ENCODE data around the gene NIT1. TPM values are rescaled to one million over a fixed set of nuclear protein-coding genes. Genes with fewer than 3 reads are reported as not detected.
A peak's percentile ranks its signal among the peaks of the same experiment; 100 is the strongest.

The NIT1 gene
- total and polyA plus RNA-seq, 2 donors (not counting 3 experiments of a cell fraction or from before 2014, with no cell fraction given), result 20.3 to 26.5 TPM

- intact Hi-C loops (cut with micrococcal nuclease) (no loop called here), dilution Hi-C loops (cut with MboI; ENCODE audit: extremely low pct_ligation_motif_present, low sequenced_read_pairs) (no loop called here)
- H3K9ac ChIP-seq (replicated peaks; ENCODE audit: extremely low read depth, insufficient read depth, low read length), result peak overlapping the region; percentile 82
- DNase-seq (ENCODE audit: low read depth, low spot score), result no peak
- peak overlapping the region; percentile 75 for H3K4me2 ChIP-seq (ENCODE audit: insufficient read depth, low read length)
- no peaks in the 10 kb centered on the region for H3K9me1 ChIP-seq (replicated peaks; ENCODE audit: control insufficient read depth, extremely low read depth, insufficient read depth, low read length)
- no peaks in the 10 kb centered on the region for H3K9me3 ChIP-seq (replicated peaks; ENCODE audit: control insufficient read depth, insufficient read depth, low read length)
- ChIA-PET POLR2A (interaction anchor here (0.8 to 2.2 kb wide), 5 partner anchors 11 to 217 kb away, joined by 3 to 8 read pairs (median 4); partner anchors contain the start of genes NDUFS2 and TOMM40L), CTCF (interaction anchor here (0.7 to 3.1 kb wide), 15 partner anchors 9 to 217 kb away, joined by 3 to 35 read pairs (median 9); partner anchors contain the start of genes ADAMTS4, B4GALT3 and TOMM40L)
- no peaks in the 10 kb centered on the region for H4K20me1 ChIP-seq (replicated peaks; ENCODE audit: control insufficient read depth, extremely low read depth, insufficient read depth, low read length)
- H3K27me3 ChIP-seq (ENCODE audit: control insufficient read depth in 2 of 2, insufficient read depth in 2 of 2, low read length in 2 of 2), result no peaks in the 10 kb centered on the region
- peaks cover 21% of the 10 kb centered on the region for H3K4me1 ChIP-seq (ENCODE audit: control insufficient read depth, extremely low read depth, insufficient read depth, low read length)
- H3K79me2 ChIP-seq (ENCODE audit: control insufficient read depth, insufficient read depth, low read length), result peaks cover 5% of the 10 kb centered on the region
- no peak overlapping the region for H3K4me3 ChIP-seq (replicated peaks in 1 of 3; ENCODE audit: insufficient read depth in 1 of 3, low read depth in 1 of 3, low read length in 3 of 3)
- FAIRE-seq, result no peak
- H3K36me3 ChIP-seq (ENCODE audit: control insufficient read depth in 2 of 2, extremely low read depth in 1 of 2, insufficient read depth in 2 of 2, low read length in 2 of 2), result peaks cover 0 to 12% of the 10 kb centered on the region in 2 experiments
- H3K27ac ChIP-seq (ENCODE audit: insufficient read depth, low read depth, low read length), result peak overlapping the region; percentile 74
- no peak overlapping the region for H2AFZ ChIP-seq (ENCODE audit: low read depth, low read length)
- no TSS peak for BruUV-seq (replicated peaks)
- TF ChIP-seq CTCF (IDR thresholded peaks at IDR 0.05; ENCODE audit: extremely low read depth in 1 of 2, insufficient read depth in 1 of 2, low read depth in 1 of 2, low read length in 2 of 2) (no peak), POLR2AphosphoS5 (IDR thresholded peaks at IDR 0.05; ENCODE audit: insufficient read depth, low read depth, low read length) (no peak), MYC (IDR thresholded peaks at IDR 0.05; ENCODE audit: low read depth, low read length) (no peak), EZH2 (IDR thresholded peaks at IDR 0.05; ENCODE audit: borderline replicate concordance, low read depth, low read length, severe bottlenecking) (no peak), FOS (IDR thresholded peaks at IDR 0.05; ENCODE audit: borderline replicate concordance, insufficient read depth, low read length) (no peak), GATA2 (IDR thresholded peaks at IDR 0.05; ENCODE audit: insufficient read depth, insufficient read length, low read depth, low read length) (no peak), JUN (IDR thresholded peaks at IDR 0.05; ENCODE audit: borderline replicate concordance, insufficient read depth, insufficient read length, low read depth) (no peak), MAX (IDR thresholded peaks at IDR 0.05; ENCODE audit: insufficient read depth, insufficient read length) (no peak), POLR2A (IDR thresholded peaks at IDR 0.05; ENCODE audit: low read depth, low read length) (no peak)
These were observed 47.2 kb downstream of the NIT1 start for GRCh38 chr1:161164901-161165610.

Measured in endothelial cell of umbilical vein (primary cell).